H1 (cell line): Measurements from ENCODE around the gene MMAB. TPM values are rescaled to one million over a fixed set of nuclear protein-coding genes. Genes with fewer than 3 reads are reported as not detected.

Source experiments
- ATF2 ChIP-seq: IDR thresholded peaks from 2 replicates; pipeline ENCODE4 v1.6.1; 2012; ENCODE audit warnings: low read length, inconsistent platforms
- CHD2 ChIP-seq: IDR thresholded peaks from 2 replicates; pipeline ENCODE4 v1.6.1; 2012; ENCODE audit warnings: low read length, improper control_type of control experiment
- E2F6 ChIP-seq: IDR thresholded peaks from 2 replicates; pipeline ENCODE4 v1.6.1; 2012; ENCODE audit warnings: inconsistent platforms
- EZH2 ChIP-seq: fragments of 200-600 bp; sonication (generic); IDR thresholded peaks from 2 replicates; pipeline ENCODE4 v1.7.1; 2012; ENCODE audit warnings: low read depth, mild to moderate bottlenecking, moderate library complexity, low read length, inconsistent platforms; ENCODE audit not compliant: severe bottlenecking
- FOSL1 ChIP-seq: IDR thresholded peaks from 2 replicates; pipeline ENCODE4 v1.6.1; 2011; ENCODE audit warnings: mild to moderate bottlenecking, low read depth, low read length, moderate library complexity; ENCODE audit not compliant: insufficient read depth
- HDAC2 ChIP-seq, 2 experiments: fragments of 300-600 bp in 1 of 2; sonication (generic) in 1 of 2; IDR thresholded peaks; 2 replicates each; pipeline ENCODE4 v1.6.1; 2011 to 2012; ENCODE audit warnings: low read depth in 2 of 2, low read length in 2 of 2, mild to moderate bottlenecking in 2 of 2, moderate library complexity in 2 of 2, borderline replicate concordance in 1 of 2, inconsistent platforms in 1 of 2
- KDM4A ChIP-seq: IDR thresholded peaks from one replicate; pipeline ENCODE4 v1.7.1; 2012; ENCODE audit warnings: low read depth, mild to moderate bottlenecking, moderate library complexity, low read length, inconsistent platforms; ENCODE audit not compliant: severe bottlenecking
- PHF8 ChIP-seq: fragments of 200-600 bp; sonication (generic); conservative IDR thresholded peaks from 2 replicates; pipeline ENCODE4 v1.7.1; 2012; ENCODE audit warnings: low read depth, mild to moderate bottlenecking, inconsistent platforms, low read length, moderate library complexity
- RNF2 ChIP-seq: fragments of 200-900, 300-1000 bp; sonication (generic); IDR thresholded peaks from 2 replicates; pipeline ENCODE4 v1.7.1; 2016; ENCODE audit warnings: borderline replicate concordance, low read depth, mild to moderate bottlenecking, antibody characterized with exemption, low read length; ENCODE audit not compliant: poor library complexity, severe bottlenecking; ENCODE audit errors: missing control alignments
- SIN3A ChIP-seq, 2 experiments: IDR thresholded peaks in 1 of 2; conservative IDR thresholded peaks in 1 of 2; 2 replicates each; pipeline ENCODE4 v1.6.1; 2011 to 2012; ENCODE audit warnings: low read length in 2 of 2, improper control_type of control experiment in 1 of 2, low read depth in 1 of 2, mild to moderate bottlenecking in 1 of 2
- SP4 ChIP-seq: IDR thresholded peaks from 2 replicates; pipeline ENCODE4 v1.6.1; 2012; ENCODE audit warnings: low read length, inconsistent platforms
- USF2 ChIP-seq: IDR thresholded peaks from 2 replicates; pipeline ENCODE4 v1.6.1; 2011; ENCODE audit warnings: low read length, improper control_type of control experiment
- polyA plus RNA-seq, 7 experiments: library from polyadenylated mRNA; depleted of rRNA in 3 of 7; stranded (reverse) in 5 of 7; unstranded in 2 of 7; fragments of >200 nt in 5 of 7; fragments of 200-250 nt in 2 of 7; gene quantifications; 1 replicate in 5 of 7; 2 replicates in 1 of 7; 4 replicates in 1 of 7; pipeline versions ENCODE4 v1.2.1 to v1.2.3, GENCODE V29; 2011 to 2013; ENCODE audit warnings: missing spikeins in 2 of 7, mixed read lengths in 2 of 7
- total RNA-seq: library from RNA; stranded (reverse); fragmentation: NEBNext Ultra II Directional; extraction: Animal tissue kit (Norgen Biotek cat#: 25700); gene quantifications from 2 replicates; pipeline ENCODE4 v1.2.1, GENCODE V29; 2021
- TF ChIP-seq, protein P1 (sequence below): IDR thresholded peaks from 2 replicates; pipeline ENCODE4 v1.6.1; 2012; ENCODE audit warnings: inconsistent platforms

Gene MMAB
- total and polyA plus RNA-seq, 2 of the 8 experiments (the other 6 are each of a cell fraction or from before 2014, with no cell fraction given): 12.9 to 18.5 TPM

DNA sequence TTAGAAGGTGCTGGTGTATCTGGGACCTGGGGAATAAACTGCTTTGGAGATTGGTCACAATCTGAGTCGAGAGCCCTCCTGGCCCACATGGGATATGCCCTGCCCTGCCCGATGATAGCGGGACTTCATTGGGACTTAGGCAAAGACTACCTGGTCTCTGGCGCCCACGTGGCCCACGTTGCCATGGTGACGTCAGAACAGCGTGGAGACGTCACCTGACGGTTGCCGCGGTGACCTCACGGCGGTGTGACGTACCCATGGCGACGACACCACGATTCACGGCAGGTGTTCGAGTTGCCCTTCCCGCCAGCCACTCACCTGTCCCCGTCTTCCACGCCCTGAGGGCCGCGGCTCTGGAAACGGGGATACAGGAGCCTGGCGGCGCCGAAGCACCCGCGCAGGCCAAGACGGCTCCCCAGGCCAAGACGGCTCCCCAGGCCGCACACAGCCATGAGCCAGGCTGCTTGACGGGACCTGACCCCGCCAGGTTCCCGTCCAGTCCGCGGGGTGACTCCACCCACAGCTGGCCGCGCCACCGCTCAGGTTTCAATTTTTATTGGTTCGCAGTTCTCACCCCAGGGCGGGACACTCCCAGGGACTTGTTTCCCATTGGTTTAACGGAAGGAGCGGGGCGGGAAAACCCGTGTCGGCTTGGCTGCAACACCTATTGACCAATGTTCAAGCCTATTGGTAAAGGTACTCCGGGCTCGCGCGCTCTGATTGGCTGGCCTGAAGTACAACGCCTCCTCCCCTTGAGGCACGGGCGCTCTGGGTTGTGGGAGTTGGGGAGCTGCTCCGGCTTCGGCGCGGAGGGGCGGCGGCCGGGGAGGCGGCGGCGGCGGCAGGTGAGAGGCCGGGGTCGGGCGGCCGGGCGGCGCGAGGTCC, at the start of gene MMAB, which contains the start of gene MVK (continued):
- peak; percentile 76; the same call in 1 of the 2 replicates for TF ChIP-seq E2F6
- TF ChIP-seq SP4: no peak
- TF ChIP-seq PHF8: peak; percentile 93
- peak in 1 of 2 experiments; percentile 77; a peak in 1 of 4 replicates for TF ChIP-seq HDAC2 (IDR thresholded peaks at IDR 0.05; ENCODE audit: borderline replicate concordance in 1 of 2, low read depth in 2 of 2, low read length in 2 of 2)
- TF ChIP-seq EZH2: no peak
- TF ChIP-seq RNF2: no peak
- TF ChIP-seq SIN3A (conservative IDR thresholded peaks at IDR 0.05 in 1 of 2, IDR thresholded peaks at IDR 0.05 in 1 of 2; ENCODE audit: low read depth in 1 of 2, low read length in 2 of 2): peak; percentile 64 to 98; a peak in 2 of 4 replicates
- TF ChIP-seq, protein P1, sequence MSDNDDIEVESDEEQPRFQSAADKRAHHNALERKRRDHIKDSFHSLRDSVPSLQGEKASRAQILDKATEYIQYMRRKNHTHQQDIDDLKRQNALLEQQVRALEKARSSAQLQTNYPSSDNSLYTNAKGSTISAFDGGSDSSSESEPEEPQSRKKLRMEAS: peak; percentile 99
- TF ChIP-seq ATF2: peak; percentile 95
- TF ChIP-seq USF2: peak; percentile 95
- TF ChIP-seq CHD2: peak; percentile 61
- no peak for TF ChIP-seq FOSL1
- TF ChIP-seq KDM4A: peak; percentile 90
